ENCODE data around the gene VPS8.
"Not testable (repeated sequence)": the region's sequence is repeated elsewhere in the genome, so short reads cannot be mapped to it uniquely, and the experiment has no call there.

VPS8 gene

DNA sequence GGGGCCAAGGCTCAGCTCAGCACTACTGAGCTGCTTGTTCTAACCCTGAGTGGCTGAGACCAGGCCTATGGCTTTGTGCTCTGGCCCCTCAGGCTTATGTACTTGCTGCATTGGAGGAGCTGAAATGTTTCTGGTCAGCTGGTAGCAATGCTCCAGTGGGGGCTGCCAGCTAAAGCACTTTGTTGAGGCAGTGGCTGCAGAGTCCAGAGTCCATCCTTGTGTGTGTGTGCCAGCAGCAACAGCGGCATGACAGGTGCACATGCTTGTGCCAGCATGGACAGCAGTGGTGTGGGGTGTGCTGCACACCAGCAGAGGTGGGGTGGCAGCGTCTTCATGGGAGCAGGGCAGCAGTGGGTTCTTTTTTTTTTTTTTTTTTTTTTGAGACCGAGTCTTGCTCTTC is 169.1 kb downstream of the VPS8 start:
- TF ChIP-seq CTCF (IDR thresholded peaks at IDR 0.05; ENCODE audit: extremely low read depth, insufficient read depth, missing control alignments): no peak
- in situ Hi-C loops (cut with MboI; ENCODE audit: low pct_unique_long_range_greater_than_20kb, low sequenced_read_pairs, unreplicated experiment): no loop called here

GRCh38 chr3:184982076-184982475 is 170.1 kb downstream of the VPS8 start:
- in situ Hi-C loops (cut with MboI; ENCODE audit: low pct_unique_long_range_greater_than_20kb, low sequenced_read_pairs, unreplicated experiment): no loop called here
- no peak for TF ChIP-seq CTCF (IDR thresholded peaks at IDR 0.05; ENCODE audit: extremely low read depth, insufficient read depth, missing control alignments)
- no peak for DNase-seq (ENCODE audit: low spot score)

More for the DNA sequence above, 169.1 kb downstream of the VPS8 start:
- no peak for DNase-seq (ENCODE audit: low spot score)

DNA sequence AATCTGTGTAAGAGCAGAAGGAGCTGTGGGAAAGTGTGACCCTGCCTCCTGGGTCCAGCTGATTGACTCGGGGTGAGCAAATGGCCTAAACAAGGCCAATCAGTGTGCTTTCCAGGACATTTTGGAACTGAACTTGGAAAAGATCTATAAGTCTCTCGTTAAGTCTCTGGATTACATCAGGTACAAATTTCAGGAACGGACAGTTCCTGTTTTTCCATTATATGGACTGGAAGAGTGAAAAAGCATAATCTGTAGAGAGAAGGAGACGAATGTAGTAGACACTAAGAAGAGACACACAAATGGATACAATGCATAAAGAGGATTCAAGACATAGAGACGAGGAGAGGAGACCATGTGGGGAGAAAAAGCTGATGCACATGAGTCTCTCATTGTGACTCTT is 173.6 kb downstream of the VPS8 start:
- no peak for DNase-seq (ENCODE audit: low spot score)
- in situ Hi-C loops (cut with MboI; ENCODE audit: low pct_unique_long_range_greater_than_20kb, low sequenced_read_pairs, unreplicated experiment): no loop called here
- TF ChIP-seq CTCF (IDR thresholded peaks at IDR 0.05; ENCODE audit: extremely low read depth, insufficient read depth, missing control alignments): no peak

DNA sequence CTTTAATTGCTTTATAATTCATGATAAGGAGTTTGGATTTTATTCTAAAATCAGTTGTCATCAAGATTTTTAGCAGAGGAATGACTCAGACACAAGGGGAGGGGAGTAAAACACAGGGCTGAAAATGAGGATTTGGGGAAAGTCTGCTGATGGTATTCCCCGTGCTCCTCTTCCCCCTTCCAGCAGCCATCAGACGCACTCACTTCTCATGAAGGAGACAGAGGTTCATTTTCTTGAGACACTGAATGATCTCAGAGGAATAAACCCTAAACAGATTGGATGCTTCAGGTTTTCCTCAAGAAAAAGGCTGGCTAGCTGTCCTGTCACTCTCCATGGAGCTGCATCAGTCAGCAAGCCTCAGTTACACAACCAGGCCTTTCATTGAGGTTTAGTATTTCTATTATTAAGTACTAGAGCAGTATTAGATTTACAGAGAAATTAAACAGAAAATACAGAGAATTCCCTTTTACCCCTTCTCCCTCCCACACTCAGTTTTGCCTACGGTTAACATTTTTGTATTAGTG is 174.5 kb downstream of the VPS8 start:
- in situ Hi-C loops (cut with MboI; ENCODE audit: low pct_unique_long_range_greater_than_20kb, low sequenced_read_pairs, unreplicated experiment): no loop called here
- DNase-seq (ENCODE audit: low spot score): no peak
- TF ChIP-seq CTCF (IDR thresholded peaks at IDR 0.05; ENCODE audit: extremely low read depth, insufficient read depth, missing control alignments): no peak

DNA sequence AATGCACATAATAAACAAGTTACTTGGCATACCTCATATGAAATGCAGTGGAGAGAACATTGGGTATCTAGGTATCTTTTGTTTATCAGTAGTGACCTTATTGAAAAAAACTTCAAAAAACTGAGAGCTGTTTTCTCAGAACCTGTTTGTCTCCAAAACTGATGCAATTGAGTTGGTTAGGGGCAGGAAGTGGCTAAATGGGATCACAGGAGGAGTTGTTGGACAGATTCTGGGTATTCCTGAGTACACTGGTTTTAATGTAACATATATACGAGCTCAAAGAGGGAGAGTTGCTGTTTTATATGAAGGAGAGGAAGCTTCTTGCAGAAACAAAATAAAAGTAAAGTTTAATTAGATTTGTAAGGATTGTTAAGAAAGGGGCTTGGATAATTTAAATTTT is 181.4 kb downstream of the VPS8 start:
- no peak for DNase-seq (ENCODE audit: low spot score)
- in situ Hi-C loops (cut with MboI; ENCODE audit: low pct_unique_long_range_greater_than_20kb, low sequenced_read_pairs, unreplicated experiment): no loop called here
- no peak for TF ChIP-seq CTCF (IDR thresholded peaks at IDR 0.05; ENCODE audit: extremely low read depth, insufficient read depth, missing control alignments)

DNA sequence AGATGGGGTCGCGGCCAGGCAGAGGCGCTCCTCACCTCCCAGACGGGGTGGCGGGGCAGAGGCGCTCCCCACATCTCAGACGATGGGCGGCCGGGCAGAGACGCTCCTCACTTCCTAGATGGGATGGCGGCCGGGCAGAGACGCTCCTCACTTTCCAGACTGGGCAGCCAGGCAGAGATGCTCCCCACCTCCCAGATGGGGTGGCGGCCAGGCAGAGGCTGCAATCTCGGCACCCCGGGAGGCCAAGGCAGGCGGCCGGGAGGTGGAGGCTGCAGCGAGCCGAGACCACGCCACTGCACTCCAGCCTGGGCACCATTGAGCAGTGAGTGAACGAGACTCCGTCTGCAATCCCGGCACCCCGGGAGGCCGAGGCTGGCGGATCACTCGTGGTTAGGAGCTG is 191.9 kb downstream of the VPS8 start:
- DNase-seq (ENCODE audit: low spot score); in situ Hi-C loops (cut with MboI; ENCODE audit: low pct_unique_long_range_greater_than_20kb, low sequenced_read_pairs, unreplicated experiment): not testable (repeated sequence)

- no peak for TF ChIP-seq CTCF (IDR thresholded peaks at IDR 0.05; ENCODE audit: extremely low read depth, insufficient read depth, missing control alignments)
- no peak for DNase-seq (ENCODE audit: low spot score)
- in situ Hi-C loops (cut with MboI; ENCODE audit: low pct_unique_long_range_greater_than_20kb, low sequenced_read_pairs, unreplicated experiment): no loop called here
Observed at GRCh38 chr3:185009650-185010049, 197.7 kb downstream of the VPS8 start.

DNA sequence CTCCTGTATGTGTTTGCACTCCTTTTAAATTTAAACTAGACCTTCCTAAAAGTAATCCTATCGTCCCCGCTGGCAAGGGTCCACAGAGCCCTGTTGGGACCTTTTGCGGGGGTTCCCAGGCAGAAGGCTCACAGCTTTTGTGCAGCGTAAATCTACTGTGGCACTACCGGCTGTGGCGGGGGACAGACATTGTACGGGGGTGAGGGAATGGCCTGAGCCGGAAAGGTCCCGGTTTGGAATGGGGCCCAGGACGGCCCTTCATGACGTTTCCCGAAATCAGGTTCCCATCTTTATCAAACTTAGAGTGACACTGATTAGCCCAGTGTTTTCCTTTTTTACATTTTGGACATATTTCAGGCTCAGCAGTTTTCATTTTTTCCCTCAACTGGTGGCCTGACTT is 205.6 kb downstream of the VPS8 start:
- in situ Hi-C loops (cut with MboI; ENCODE audit: low pct_unique_long_range_greater_than_20kb, low sequenced_read_pairs, unreplicated experiment): not testable (repeated sequence)

GRCh38 chr3:185017996-185018395 is 206.0 kb downstream of the VPS8 start:
- in situ Hi-C loops (cut with MboI; ENCODE audit: low pct_unique_long_range_greater_than_20kb, low sequenced_read_pairs, unreplicated experiment); DNase-seq (ENCODE audit: low spot score): not testable (repeated sequence)

More for the DNA sequence above, 205.6 kb downstream of the VPS8 start:
- not testable (repeated sequence) for DNase-seq (ENCODE audit: low spot score)
